Fibroblast of lung (primary cell): Measurements from ENCODE around the gene MYZAP.

Source experiments
- EZH2 ChIP-seq: IDR thresholded peaks from 2 replicates; pipeline ENCODE4 v1.5.1; 2012; ENCODE audit warnings: low read length, control low read depth, mild to moderate bottlenecking; ENCODE audit errors: missing control alignments
- TF ChIP-seq, protein P1 (sequence below), 2 donors: IDR thresholded peaks in 1 of 2; conservative IDR thresholded peaks in 1 of 2; 1 replicate in 1 of 2; 2 replicates in 1 of 2; pipeline ENCODE4 v1.5.1; 2011 to 2012; ENCODE audit warnings: low read length in 2 of 2, control low read depth in 1 of 2, inconsistent platforms in 1 of 2, low read depth in 1 of 2, mild to moderate bottlenecking in 1 of 2

DNA sequence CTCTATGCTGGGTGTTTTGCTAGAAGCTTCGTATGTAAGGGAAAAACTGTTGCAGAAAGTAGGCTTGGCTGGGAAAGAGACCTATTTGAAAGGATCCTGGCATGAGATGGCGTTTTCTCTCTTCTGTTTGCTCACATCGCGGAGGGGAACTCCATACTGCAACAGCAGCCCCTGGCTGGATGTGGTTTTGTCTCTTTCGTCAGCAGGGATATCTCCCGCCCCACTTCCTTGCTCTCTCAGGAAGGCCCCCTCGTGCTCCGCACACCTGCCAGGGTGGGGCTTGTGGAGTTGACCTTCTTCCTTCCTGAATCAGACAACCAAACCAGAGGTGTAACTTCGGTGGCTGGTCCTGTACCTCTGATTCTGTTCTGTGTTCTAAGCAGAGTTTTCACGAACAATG, 26.4 kb upstream of the MYZAP start:
- TF ChIP-seq, protein P1, sequence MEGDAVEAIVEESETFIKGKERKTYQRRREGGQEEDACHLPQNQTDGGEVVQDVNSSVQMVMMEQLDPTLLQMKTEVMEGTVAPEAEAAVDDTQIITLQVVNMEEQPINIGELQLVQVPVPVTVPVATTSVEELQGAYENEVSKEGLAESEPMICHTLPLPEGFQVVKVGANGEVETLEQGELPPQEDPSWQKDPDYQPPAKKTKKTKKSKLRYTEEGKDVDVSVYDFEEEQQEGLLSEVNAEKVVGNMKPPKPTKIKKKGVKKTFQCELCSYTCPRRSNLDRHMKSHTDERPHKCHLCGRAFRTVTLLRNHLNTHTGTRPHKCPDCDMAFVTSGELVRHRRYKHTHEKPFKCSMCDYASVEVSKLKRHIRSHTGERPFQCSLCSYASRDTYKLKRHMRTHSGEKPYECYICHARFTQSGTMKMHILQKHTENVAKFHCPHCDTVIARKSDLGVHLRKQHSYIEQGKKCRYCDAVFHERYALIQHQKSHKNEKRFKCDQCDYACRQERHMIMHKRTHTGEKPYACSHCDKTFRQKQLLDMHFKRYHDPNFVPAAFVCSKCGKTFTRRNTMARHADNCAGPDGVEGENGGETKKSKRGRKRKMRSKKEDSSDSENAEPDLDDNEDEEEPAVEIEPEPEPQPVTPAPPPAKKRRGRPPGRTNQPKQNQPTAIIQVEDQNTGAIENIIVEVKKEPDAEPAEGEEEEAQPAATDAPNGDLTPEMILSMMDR (conservative IDR thresholded peaks at IDR 0.05 in 1 of 2, IDR thresholded peaks at IDR 0.05 in 1 of 2; ENCODE audit: low read depth in 1 of 2, low read length in 2 of 2): no peak
- TF ChIP-seq EZH2: no peak
